ENCODE measurements around the gene FHIT. TPM values are rescaled to one million over a fixed set of nuclear protein-coding genes. Genes with fewer than 3 reads are reported as not detected.

Gene FHIT
- total and polyA plus RNA-seq, 2 experiments from 2014 or later, result 9.7 to 16.2 TPM

GRCh38 chr3:60323180-60323579, 928.1 kb downstream of the FHIT start:
- no peaks in the 10 kb centered on the region for H3K9me3 ChIP-seq (ENCODE audit: low read depth)
- H3K4me2 ChIP-seq, result no peak overlapping the region
- no peaks in the 10 kb centered on the region for H3K27me3 ChIP-seq
- no peaks in the 10 kb centered on the region for H3K9me2 ChIP-seq (replicated peaks; ENCODE audit: insufficient read depth)
- TF ChIP-seq EZH2 (IDR thresholded peaks at IDR 0.05; ENCODE audit: borderline replicate concordance), result no peak
- no peak for TF ChIP-seq CTCF (IDR thresholded peaks at IDR 0.05; ENCODE audit: poor library complexity)
- TF ChIP-seq EZH2phosphoT487 (IDR thresholded peaks at IDR 0.05; ENCODE audit: low read depth, severe bottlenecking, unreplicated experiment), result no peak
- H4K20me1 ChIP-seq (ENCODE audit: insufficient read depth, poor library complexity, severe bottlenecking), result no peaks in the 10 kb centered on the region
- no peak overlapping the region for H2AFZ ChIP-seq
- no peak overlapping the region for H3K4me3 ChIP-seq
- no peak for DNase-seq (ENCODE audit: low spot score)
- no peaks in the 10 kb centered on the region for H3K36me3 ChIP-seq (replicated peaks; ENCODE audit: insufficient read depth, low read depth)
- no peaks in the 10 kb centered on the region for H3K4me1 ChIP-seq (ENCODE audit: insufficient read depth)
- WGBS (ENCODE audit: low lambda C conversion rate, missing lambda C conversion rate), result 91% methylated on average over 7 of the region's 7 CpGs
- H3K79me2 ChIP-seq, result no peaks in the 10 kb centered on the region
- H3K27ac ChIP-seq, result no peak overlapping the region

GRCh38 chr3:60322298-60322856, 928.9 kb downstream of the FHIT start:
- no peak overlapping the region for H2AFZ ChIP-seq
- no peaks in the 10 kb centered on the region for H3K27me3 ChIP-seq
- no peak overlapping the region for H3K27ac ChIP-seq
- no peaks in the 10 kb centered on the region for H4K20me1 ChIP-seq (ENCODE audit: insufficient read depth, poor library complexity, severe bottlenecking)
- WGBS (ENCODE audit: low lambda C conversion rate, missing lambda C conversion rate), result 84% methylated on average over 4 of the region's 4 CpGs
- H3K4me2 ChIP-seq, result no peak overlapping the region
- no peaks in the 10 kb centered on the region for H3K79me2 ChIP-seq
- no peaks in the 10 kb centered on the region for H3K9me3 ChIP-seq (ENCODE audit: low read depth)
- H3K36me3 ChIP-seq (replicated peaks; ENCODE audit: insufficient read depth, low read depth), result no peaks in the 10 kb centered on the region
- H3K9me2 ChIP-seq (replicated peaks; ENCODE audit: insufficient read depth), result no peaks in the 10 kb centered on the region
- H3K4me3 ChIP-seq, result no peak overlapping the region
- no peaks in the 10 kb centered on the region for H3K4me1 ChIP-seq (ENCODE audit: insufficient read depth)
- DNase-seq (ENCODE audit: low spot score), result no peak
- TF ChIP-seq CTCF (IDR thresholded peaks at IDR 0.05; ENCODE audit: poor library complexity), result no peak
- no peak for TF ChIP-seq EZH2phosphoT487 (IDR thresholded peaks at IDR 0.05; ENCODE audit: low read depth, severe bottlenecking, unreplicated experiment)
- no peak for TF ChIP-seq EZH2 (IDR thresholded peaks at IDR 0.05; ENCODE audit: borderline replicate concordance)

GRCh38 chr3:60319179-60319858, 931.9 kb downstream of the FHIT start:
- DNase-seq (ENCODE audit: low spot score), result no peak
- Histone ChIP-seq H3K79me2 (no peaks in the 10 kb centered on the region), H4K20me1 (ENCODE audit: insufficient read depth, poor library complexity, severe bottlenecking) (no peaks in the 10 kb centered on the region), H3K4me3 (no peak overlapping the region), H3K27ac (no peak overlapping the region), H3K9me2 (replicated peaks; ENCODE audit: insufficient read depth) (no peaks in the 10 kb centered on the region), H3K9me3 (ENCODE audit: low read depth) (no peaks in the 10 kb centered on the region), H3K27me3 (no peaks in the 10 kb centered on the region), H3K36me3 (replicated peaks; ENCODE audit: insufficient read depth, low read depth) (no peaks in the 10 kb centered on the region), H3K4me2 (no peak overlapping the region), H2AFZ (no peak overlapping the region), H3K4me1 (ENCODE audit: insufficient read depth) (peaks cover 4% of the 10 kb centered on the region)
- TF ChIP-seq CTCF (IDR thresholded peaks at IDR 0.05; ENCODE audit: poor library complexity), result no peak
- TF ChIP-seq EZH2phosphoT487 (IDR thresholded peaks at IDR 0.05; ENCODE audit: low read depth, severe bottlenecking, unreplicated experiment), result no peak
- no peak for TF ChIP-seq EZH2 (IDR thresholded peaks at IDR 0.05; ENCODE audit: borderline replicate concordance)
- WGBS (ENCODE audit: low lambda C conversion rate, missing lambda C conversion rate), result 89% methylated on average over 9 of the region's 9 CpGs

Measured in hepatocyte (in vitro differentiated cells).